ENCODE data around the gene MAP1B.

MAP1B gene

DNA sequence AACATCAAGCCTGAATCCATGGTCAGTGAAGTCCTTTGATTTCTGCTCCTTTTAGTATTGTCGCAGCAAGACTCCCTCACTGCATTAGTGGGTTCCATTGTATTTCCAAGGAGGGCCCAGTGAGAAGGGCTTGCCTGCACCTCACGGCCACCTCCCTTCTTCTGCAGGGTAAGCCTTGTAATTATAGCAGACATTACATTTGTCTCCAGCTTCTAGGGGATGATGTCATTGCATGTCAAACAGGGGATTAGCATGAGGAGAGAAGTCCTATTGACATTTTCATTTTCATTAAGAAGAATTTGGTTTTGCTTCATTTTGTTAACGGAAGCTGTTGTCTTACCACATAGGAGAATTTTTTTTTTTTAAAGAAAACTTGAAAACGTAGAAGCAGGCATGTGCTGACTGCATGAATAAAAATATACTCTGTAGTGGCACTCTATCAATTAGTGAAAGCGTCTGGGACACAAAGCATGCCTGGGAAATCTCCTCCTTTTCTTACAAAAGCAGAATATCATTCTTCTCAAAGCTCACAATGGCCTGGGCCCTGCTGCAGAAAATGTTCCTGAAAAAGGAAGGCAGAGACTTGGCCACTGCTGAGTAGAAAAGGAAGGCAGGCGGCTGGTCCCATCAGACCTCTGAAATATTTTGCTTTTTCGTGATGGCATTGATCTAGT is 27.1 kb downstream of the MAP1B start:
- DNase-seq: no peak

DNA sequence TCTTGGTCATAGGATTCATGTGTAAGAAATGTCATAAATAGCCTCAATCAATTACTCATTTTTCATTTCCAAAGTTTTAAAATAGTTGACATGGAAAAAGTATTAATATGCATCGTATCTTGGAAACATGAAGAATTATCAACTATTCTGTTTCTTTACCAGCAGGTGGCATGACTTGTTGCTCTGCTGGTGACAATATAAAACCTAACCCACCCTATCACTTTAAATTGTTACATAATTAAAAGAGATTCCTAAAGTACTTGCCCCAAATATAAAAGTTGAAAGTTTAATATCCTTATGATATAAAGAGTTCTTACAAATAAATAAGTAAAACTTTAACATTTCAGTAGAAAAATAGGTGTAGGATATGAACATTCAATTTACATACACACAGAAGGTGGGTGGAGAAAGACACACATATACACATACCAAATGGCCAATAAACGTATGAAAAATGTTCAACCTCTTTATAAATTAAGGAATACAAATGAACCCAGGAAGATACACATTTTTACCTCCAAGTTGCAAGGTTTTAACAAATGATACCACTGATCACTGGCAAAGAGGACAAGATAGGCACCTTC is 30.6 kb downstream of the MAP1B start:
- peak in 1 of 2 donors; percentile 39 for DNase-seq

DNA sequence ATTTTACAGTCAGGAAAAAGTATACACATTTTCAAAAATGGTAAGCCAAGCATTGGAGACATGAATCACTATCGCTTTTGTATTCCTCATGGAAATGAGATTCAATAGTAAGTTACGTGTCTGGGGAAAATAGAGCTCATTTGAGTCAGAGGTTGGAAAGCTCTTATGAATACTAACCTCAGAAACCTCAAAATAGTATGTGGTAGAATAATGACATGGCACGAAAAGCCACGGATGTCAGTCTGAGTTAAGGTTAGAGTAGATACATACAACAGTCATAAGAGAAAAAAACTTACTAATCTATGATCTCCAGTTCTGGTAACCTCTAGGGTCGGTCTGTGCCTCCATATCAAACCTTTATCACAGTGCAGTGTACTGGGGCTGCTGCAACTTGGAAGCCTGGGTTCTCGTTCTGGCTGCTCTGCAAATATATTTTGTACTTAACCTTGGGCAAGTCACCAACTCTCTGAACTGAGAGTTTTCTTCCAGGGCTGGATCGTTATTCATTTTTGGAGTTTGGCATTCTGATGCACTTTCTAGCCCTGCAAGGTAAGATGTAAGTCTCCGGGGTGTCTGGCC is 31.8 kb downstream of the MAP1B start:
- DNase-seq: no peak

DNA sequence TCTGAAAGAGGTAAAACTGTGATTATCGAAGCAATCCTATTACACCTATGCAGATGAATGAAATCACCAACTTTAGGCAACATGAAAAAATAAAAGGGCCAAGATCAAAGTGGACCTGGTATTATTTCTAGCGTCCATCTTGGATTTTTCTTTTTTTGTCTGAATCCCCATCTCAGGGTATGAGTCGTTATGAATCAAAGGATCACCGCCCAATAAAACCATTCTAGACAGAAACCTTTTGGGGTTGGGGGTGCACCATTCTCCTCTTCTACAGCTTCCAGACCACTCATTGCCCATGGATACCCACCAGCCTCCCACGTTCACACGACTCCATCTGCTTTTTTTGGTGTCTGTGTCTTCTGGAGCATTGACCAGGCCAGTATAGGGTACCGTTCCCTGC is 33.4 kb downstream of the MAP1B start:
- DNase-seq: no peak

- no peak for DNase-seq
Observed at GRCh38 chr5:72141440-72142355, 34.4 kb downstream of the MAP1B start.

GRCh38 chr5:72144762-72145161 is 37.5 kb downstream of the MAP1B start:
- peak; percentile 34 to 59 for DNase-seq

DNA sequence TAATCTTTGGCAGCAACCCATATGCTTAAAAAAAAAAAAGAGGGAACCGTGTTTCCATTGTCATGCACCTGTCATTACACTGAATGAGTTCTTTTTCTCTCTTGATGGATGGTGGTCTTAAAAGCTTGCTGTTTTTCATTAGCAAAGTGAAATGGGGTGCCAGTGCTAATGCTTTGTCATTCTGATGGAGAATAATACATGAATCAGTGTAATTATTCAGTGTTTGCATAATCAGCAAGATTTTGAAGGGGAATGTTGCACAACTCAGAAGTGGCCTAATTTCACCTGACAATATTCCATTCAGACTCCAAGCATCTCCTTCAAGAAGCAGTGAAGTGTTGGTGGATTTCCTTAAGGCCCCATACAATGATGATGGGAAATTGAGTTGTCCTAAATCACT is 38.1 kb downstream of the MAP1B start:
- DNase-seq: no peak

DNA sequence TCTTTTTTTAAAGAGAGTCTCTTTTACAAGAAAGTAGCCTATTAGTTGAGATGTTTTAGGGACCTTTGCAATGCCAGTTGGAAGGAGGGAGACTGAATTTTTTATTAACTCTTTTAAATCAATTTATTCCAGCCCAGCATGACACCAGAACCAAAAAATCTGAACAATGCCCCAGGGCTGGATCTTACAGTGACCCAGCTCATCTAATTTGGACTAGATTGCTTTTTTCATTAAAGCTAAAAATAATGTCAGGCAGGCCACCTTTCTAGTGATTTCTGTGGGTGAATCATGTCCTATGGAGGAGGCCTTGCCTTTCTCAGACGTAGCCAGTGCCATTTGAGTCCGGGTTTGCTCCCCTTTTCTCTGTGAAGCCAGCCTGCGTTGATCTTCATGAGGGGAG is 38.8 kb downstream of the MAP1B start:
- no peak for DNase-seq

GRCh38 chr5:72147569-72147968 is 40.3 kb downstream of the MAP1B start:
- no peak for DNase-seq

DNA sequence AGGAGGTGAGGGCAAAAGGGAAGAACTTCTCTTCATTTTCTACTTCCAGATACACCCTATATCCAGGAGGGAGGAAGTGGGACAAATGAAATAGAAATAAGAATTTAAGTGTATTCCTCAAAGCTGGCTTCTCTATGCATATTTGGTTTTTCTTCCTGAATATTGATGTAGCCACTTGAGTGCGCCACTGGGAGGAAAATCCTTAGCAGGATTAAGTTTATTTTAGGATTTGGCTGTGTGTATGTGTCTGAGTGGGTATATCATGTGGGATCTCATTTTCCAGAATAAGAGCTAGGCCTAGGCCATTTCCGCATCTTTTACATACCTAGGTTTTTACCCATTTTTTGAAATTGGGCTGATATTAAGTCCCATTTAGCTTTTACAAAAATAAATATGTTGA is 42.5 kb downstream of the MAP1B start:
- DNase-seq: no peak

- DNase-seq: no peak
Observed at GRCh38 chr5:72151169-72151568, 43.9 kb downstream of the MAP1B start.

GRCh38 chr5:72151646-72152045 is 44.4 kb downstream of the MAP1B start:
- no peak for DNase-seq

- DNase-seq: no peak
Observed at GRCh38 chr5:72152545-72152944, 45.3 kb downstream of the MAP1B start.

GRCh38 chr5:72153551-72153950 is 46.3 kb downstream of the MAP1B start:
- no peak for DNase-seq

- DNase-seq: no peak
Observed at GRCh38 chr5:72154076-72154756, 46.9 kb downstream of the MAP1B start.

DNA sequence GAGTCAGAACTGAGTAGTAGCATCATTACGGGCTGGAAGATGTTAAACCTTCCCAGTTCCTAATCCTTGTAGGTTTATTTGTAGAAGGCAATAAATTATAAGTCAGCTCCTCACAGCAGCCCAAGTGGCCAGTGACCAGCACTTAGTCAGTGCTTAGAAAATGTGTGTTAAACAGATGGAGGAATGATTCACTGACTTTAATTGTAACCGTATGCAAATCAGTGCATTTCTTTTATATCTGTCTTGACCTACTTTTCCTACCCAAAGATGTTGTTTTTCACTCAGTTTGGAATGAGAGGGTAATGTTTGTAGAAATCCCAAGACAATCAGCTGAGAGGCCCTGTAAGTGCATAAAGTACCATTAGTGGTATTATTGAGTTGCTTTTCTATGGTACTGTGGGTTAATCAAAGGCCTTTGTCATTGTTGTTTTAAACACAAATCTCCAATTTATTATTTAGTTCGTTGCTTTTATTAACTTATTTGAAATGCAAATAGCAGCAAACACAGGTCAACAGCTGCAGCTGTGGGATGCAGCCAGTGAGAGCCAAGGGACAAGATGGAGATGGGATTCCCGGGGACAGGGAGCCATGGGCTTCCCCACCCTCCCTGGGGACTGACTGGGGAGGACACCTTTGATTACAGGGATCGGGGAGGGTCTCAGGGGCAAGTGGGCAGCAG is 49.8 kb downstream of the MAP1B start:
- no peak for DNase-seq

DNA sequence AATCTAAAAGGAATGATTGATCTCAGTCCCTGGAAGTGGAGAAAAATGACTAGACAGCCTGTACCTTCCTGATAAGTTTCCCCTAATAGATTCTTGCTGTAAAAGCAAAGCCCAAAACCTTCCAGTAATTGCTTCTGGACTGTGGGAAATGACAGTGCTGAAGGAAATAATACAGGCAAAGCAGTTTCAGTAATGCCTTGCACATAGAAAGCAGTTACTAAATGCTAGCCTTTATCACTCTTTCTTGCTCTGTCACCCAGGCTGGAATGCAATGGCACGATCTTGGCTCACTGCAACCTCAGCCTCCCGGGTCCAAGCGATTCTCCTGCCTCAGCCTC is 50.3 kb downstream of the MAP1B start:
- no peak for DNase-seq

- DNase-seq: no peak
Observed at GRCh38 chr5:72159501-72159911, 52.2 kb downstream of the MAP1B start.

DNA sequence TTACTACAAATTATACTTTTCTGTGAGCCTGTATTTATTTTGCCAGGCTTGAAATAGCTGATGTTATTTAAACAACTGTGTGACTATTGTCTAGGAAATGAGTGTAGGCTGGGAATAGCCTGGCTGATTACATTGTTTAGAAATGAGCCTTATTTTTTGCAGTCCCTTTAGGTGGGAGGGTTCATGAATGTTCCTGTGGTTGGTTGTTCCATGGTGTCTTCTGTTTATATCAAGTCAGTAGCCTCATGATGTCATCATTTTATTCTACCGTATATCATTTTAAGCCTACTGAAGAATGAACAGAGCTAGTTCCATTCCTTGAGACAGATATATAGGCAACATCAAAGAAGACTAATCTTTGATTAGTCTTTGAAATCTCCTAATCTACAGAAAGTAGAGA is 53.1 kb downstream of the MAP1B start:
- no peak for DNase-seq

GRCh38 chr5:72160959-72161358 is 53.7 kb downstream of the MAP1B start:
- DNase-seq: no peak

DNA sequence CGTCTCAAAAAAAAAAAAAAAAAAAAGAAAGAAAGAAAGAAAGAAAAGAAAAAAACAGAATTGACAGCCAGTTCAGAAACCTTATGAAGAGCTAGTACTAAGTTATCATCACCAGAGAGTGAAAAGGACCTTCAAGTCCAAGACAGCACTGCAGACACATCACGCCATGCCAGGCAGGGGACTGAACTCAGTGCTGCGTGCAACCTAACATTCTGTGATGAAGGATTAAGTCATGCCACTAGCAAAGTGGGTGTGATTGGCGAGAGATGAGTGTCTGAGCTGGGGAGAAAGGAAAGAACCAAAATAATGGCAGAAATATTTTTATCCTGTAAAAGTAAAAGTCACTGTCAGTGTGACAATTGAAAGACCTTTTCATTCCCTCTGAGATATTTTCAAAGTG is 54.7 kb downstream of the MAP1B start:
- no peak for DNase-seq

- DNase-seq: no peak
Observed at GRCh38 chr5:72163349-72163983, 56.2 kb downstream of the MAP1B start.

All from hippocampal formation (tissue), 2 donors.